Metanephros (tissue), 1 donor: ENCODE results near the gene GEN1. TPM values are rescaled to one million over a fixed set of nuclear protein-coding genes. Genes with fewer than 3 reads are reported as not detected.

Source experiments
- total RNA-seq: library from RNA; depleted of rRNA; stranded (reverse); fragments of >200 nt; gene quantifications from one replicate; pipeline ENCODE4 v1.2.3, GENCODE V29; 2014

The GEN1 gene
- total RNA-seq = 9.9 TPM

GRCh38 chr2:17753803-17754663 is at the start of gene GEN1, which contains the start of gene SMC6:
Gene GEN1, plus strand, starts transcription at chr2:17754138. Its CDS starts 5,806 bp downstream, at chr2:17759944.
Gene SMC6, minus strand, starts transcription at chr2:17753810. Its CDS starts 7,864 bp downstream, at chr2:17745946.

GRCh38 chr2:17816396-17817245 is 62.7 kb downstream of the GEN1 start, which contains the start of gene MSGN1:
Gene MSGN1, plus strand, starts transcription at chr2:17816460. Its CDS starts 59 bp downstream, at chr2:17816519.

Other genes starting within 250 kb of the GEN1 start
- gene RAD51AP2, start 235.7 kb upstream of the GEN1 start, total RNA-seq = 0.12 TPM
- gene VSNL1, start 213.4 kb upstream of the GEN1 start, total RNA-seq = 3.3 TPM
- gene SMC6, start 328 bp upstream of the GEN1 start, total RNA-seq = 16.8 TPM
- gene MSGN1, start 62.3 kb downstream of the GEN1 start, total RNA-seq = not detected
- 13.1 TPM for gene KCNS3, start 124.5 kb downstream of the GEN1 start, total RNA-seq